Activated CD4-positive, alpha-beta T cell treated with anti-CD3 and anti-CD28 coated beads for 36 hours (primary cell): ENCODE results near the gene SMARCB1. TPM values are rescaled to one million over a fixed set of nuclear protein-coding genes. Genes with fewer than 3 reads are reported as not detected.
A peak's percentile ranks its signal among the peaks of the same experiment; 100 is the strongest.

Experiments
- ATAC-seq: fragments of 200-7000 bp; cut with Tn5 transposase; one replicate; pipeline ENCODE4 v1.10.0; 2021; ENCODE audit warnings: mild to moderate bottlenecking, moderate library complexity
- CTCF ChIA-PET: fragments of 350-600 bp; sonication (Branson Sonifier 250); formaldehyde crosslinking; loops from one replicate; lab custom pipeline; 2021; ENCODE audit warnings: antibody characterized with exemption; lab: Charles Lee
- POLR2A ChIA-PET: fragments of 350-600 bp; sonication (Branson Sonifier 250); formaldehyde crosslinking; loops from one replicate; lab custom pipeline; 2021; ENCODE audit warnings: antibody characterized with exemption, inconsistent platforms; lab: Charles Lee
- DNase-seq: peaks from one replicate; pipeline ENCODE4 v3.0.0-alpha.2; 2020
- H3K27ac Mint-ChIP-seq: one replicate; pipeline ENCODE4 v1.8.0; 2021; ENCODE audit warnings: mixed read lengths
- H3K27me3 Mint-ChIP-seq: one replicate; pipeline ENCODE4 v1.8.0; 2021; ENCODE audit warnings: mixed read lengths
- H3K36me3 Mint-ChIP-seq: one replicate; pipeline ENCODE4 v1.8.0; 2021; ENCODE audit warnings: low read depth, mixed read lengths
- H3K4me1 Mint-ChIP-seq: one replicate; pipeline ENCODE4 v1.8.0; 2021; ENCODE audit warnings: mixed read lengths
- H3K4me3 Mint-ChIP-seq: one replicate; pipeline ENCODE4 v1.8.0; 2021; ENCODE audit warnings: mild to moderate bottlenecking, moderate library complexity, mixed read lengths
- H3K9me3 Mint-ChIP-seq: one replicate; pipeline ENCODE4 v1.8.0; 2021; ENCODE audit warnings: low read depth, mixed read lengths
- intact Hi-C, 2 experiments: fragments of 100-400 bp; cut with DNase I in 1 of 2; cut with micrococcal nuclease in 1 of 2; formaldehyde crosslinking; loops; one replicate each; pipeline versions ENCODE4 v1.14.2 to v1.15.1; 2022 to 2024; cut with DNase I, micrococcal nuclease
- total RNA-seq, 2 experiments: library from RNA; stranded (reverse); gene quantifications; one replicate each; pipeline ENCODE4 v1.2.3, GENCODE V29; 2021

Gene SMARCB1
- total RNA-seq, 2 experiments from 2014 or later = 78.2 to 95.2 TPM

DNA sequence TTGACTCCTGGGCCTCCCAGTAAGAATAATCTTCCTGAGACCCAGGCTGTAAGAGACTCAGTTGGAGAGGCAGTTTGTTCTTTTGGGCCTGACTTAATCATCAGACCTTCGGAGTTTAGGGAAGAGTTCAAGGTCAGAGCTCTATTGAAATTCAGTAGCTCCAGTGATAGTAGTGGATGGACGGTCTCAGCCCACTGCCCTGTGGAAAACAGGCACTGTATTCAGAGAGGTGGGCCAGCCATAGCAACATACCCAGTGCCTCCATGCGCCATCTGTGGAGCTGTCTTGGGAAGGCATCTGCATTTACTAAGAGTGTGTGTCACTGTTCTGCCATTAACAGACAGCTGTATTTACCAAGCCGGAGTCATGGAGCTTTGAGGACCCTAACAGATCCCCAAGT lies 2.9 kb downstream of the SMARCB1 start:
- Mint-ChIP-seq H3K9me3 (no peaks in the 10 kb centered on the region), H3K27ac (no peak overlapping the region), H3K4me3 (no peak overlapping the region), H3K27me3 (no peaks in the 10 kb centered on the region), H3K4me1 (peaks cover 26% of the 10 kb centered on the region), H3K36me3 (peaks cover 17% of the 10 kb centered on the region)
- POLR2A ChIA-PET = no interaction called here
- CTCF ChIA-PET = interaction anchor here (0.5 to 1.6 kb wide), 3 partner anchors 21 to 657 kb away, joined by 3 to 5 read pairs (median 3); no protein-coding TSS in a partner anchor
- no peak for DNase-seq
- intact Hi-C loops = loop anchor here in 1 of 2 experiments (5.0 kb wide), 1 partner anchor 103 kb away; the partner anchor contains the start of gene MIF
- no peak for ATAC-seq

DNA sequence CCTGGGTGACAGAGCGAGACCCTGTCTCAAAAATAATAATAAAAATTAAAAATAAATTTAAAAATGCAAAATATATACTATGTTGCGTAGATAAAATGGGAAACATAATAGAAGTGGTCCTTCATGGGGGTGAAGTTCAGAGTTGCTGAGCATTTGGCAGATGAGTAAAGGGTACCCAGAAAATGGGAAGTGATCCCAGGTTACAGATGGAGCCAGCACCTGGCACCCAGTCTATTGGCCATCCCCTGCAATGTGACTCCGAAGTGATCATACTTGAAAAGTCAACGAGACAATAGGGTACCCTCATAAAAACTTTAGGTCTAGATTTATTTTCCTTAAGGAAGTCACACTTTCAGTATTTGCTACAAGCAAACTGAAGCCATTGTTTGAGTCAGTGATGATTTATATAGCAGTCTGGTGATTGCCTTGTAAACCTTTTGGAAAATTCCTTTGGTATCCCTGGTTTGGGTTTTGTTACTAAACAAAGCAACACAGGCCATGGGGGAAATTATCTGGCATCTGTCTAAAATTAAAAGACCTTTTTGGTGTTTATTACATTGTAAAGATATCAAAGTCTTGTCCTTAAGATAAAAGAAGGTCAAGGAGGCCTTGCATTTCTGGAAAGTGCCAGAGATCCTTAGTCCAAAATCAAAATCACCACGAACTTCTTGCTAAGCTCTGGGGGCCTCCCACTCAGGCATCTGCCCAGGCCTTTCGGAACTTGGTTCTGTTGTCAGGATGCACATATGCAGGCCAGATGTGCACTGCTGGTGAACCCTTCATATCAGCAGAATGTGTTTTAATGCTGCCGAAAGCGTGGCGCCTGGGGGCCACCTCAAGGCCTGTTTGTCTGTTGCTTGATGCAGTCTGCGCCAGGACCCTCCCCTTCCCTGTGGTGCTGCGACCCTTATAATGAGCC lies 4.3 kb downstream of the SMARCB1 start:
- POLR2A ChIA-PET = no interaction called here
- no peak for ATAC-seq

GRCh38 chr22:23791738-23792645 lies 5.2 kb downstream of the SMARCB1 start:
- peaks cover 19% of the 10 kb centered on the region for H3K4me1 Mint-ChIP-seq
- ChIA-PET POLR2A (no interaction called here), CTCF (interaction anchor here (0.6 kb wide), 1 partner anchor 7 kb away, joined by 3 read pairs; no protein-coding TSS in a partner anchor)
- no peaks in the 10 kb centered on the region for H3K27me3 Mint-ChIP-seq
- intact Hi-C loops = no loop called here
- ATAC-seq (no peak), DNase-seq (no peak)
- peaks cover 29% of the 10 kb centered on the region for H3K36me3 Mint-ChIP-seq
- H3K27ac Mint-ChIP-seq = no peak overlapping the region
- no peaks in the 10 kb centered on the region for H3K9me3 Mint-ChIP-seq
- no peak overlapping the region for H3K4me3 Mint-ChIP-seq

More for the DNA sequence above, 4.3 kb downstream of the SMARCB1 start:
- peaks cover 22% of the 10 kb centered on the region for H3K36me3 Mint-ChIP-seq
- no peaks in the 10 kb centered on the region for H3K9me3 Mint-ChIP-seq
- intact Hi-C loops = no loop called here
- CTCF ChIA-PET = no interaction called here
- H3K4me1 Mint-ChIP-seq = peaks cover 24% of the 10 kb centered on the region
- no peak for DNase-seq
- no peaks in the 10 kb centered on the region for H3K27me3 Mint-ChIP-seq
- H3K27ac Mint-ChIP-seq = no peak overlapping the region
- H3K4me3 Mint-ChIP-seq = no peak overlapping the region

GRCh38 chr22:23793326-23793725 lies 6.6 kb downstream of the SMARCB1 start:
- ChIA-PET CTCF (no interaction called here), POLR2A (interaction anchor here (0.6 kb wide), 1 partner anchor 37 kb away, joined by 3 read pairs; no protein-coding TSS in a partner anchor)
- intact Hi-C loops = no loop called here
- Mint-ChIP-seq H3K36me3 (peaks cover 31% of the 10 kb centered on the region), H3K9me3 (no peaks in the 10 kb centered on the region), H3K4me3 (no peak overlapping the region), H3K27me3 (no peaks in the 10 kb centered on the region), H3K4me1 (peaks cover 12% of the 10 kb centered on the region), H3K27ac (no peak overlapping the region)
- DNase-seq (no peak), ATAC-seq (no peak)

GRCh38 chr22:23796461-23796860 lies 9.7 kb downstream of the SMARCB1 start:
- POLR2A ChIA-PET = no interaction called here
- intact Hi-C loops = no loop called here
- no peak for ATAC-seq

DNA sequence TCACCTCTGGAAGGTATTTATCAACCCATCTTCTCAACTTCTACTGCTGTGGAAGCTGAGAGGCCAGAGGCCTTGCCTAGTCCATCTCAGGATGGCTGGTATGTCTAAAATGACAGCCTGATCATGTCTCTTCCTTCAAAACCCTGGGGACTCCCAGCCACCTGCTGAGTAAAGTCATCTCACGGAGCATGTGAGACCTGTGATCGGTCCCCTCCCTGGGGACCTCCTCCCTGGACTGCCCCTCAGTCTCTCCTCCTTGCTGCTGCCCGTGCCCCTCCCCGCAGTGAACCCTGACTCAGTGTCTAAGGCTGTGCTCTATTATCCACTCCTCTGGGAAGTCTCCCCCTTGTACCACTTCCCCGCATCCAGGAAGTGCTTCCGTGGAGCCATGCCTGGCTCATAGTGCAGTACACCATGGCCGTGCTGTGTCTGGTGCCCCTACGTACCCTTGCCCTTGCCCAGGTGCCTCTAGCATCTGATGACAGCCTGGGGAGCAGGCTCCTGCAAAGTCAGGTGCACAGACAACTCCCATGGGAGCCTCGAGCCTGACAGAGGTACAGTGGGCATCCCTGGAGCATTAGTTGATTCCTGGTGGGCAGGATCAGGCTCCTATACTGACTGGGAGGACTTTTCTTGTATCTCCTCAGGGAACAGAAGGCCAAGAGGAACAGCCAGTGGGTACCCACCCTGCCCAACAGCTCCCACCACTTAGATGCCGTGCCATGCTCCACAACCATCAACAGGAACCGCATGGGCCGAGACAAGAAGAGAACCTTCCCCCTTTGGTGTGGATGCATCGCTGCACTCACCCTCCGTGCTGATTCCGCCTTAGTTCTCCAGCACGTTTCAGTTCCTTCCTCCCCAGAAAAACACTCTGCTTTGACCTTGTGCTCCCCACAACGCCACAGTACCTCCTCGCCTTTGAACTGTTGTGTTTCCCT lies 13.8 kb downstream of the SMARCB1 start:
- DNase-seq (no peak), ATAC-seq (no peak)
- CTCF ChIA-PET = no interaction called here
- no peaks in the 10 kb centered on the region for H3K9me3 Mint-ChIP-seq
- H3K27ac Mint-ChIP-seq = peak overlapping the region; percentile 8
- H3K36me3 Mint-ChIP-seq = peaks cover 57% of the 10 kb centered on the region
- POLR2A ChIA-PET = no interaction called here
- intact Hi-C loops = loop anchor here in 1 of 2 experiments (1.0 kb wide), 1 partner anchor 9 kb away; no protein-coding TSS in a partner anchor
- H3K4me1 Mint-ChIP-seq = no peaks in the 10 kb centered on the region
- H3K27me3 Mint-ChIP-seq = no peaks in the 10 kb centered on the region
- no peak overlapping the region for H3K4me3 Mint-ChIP-seq

More at GRCh38 chr22:23796461-23796860, 9.7 kb downstream of the SMARCB1 start:
- Mint-ChIP-seq H3K9me3 (no peaks in the 10 kb centered on the region), H3K36me3 (peaks cover 41% of the 10 kb centered on the region), H3K27ac (no peak overlapping the region), H3K4me3 (no peak overlapping the region), H3K27me3 (no peaks in the 10 kb centered on the region), H3K4me1 (no peaks in the 10 kb centered on the region)
- DNase-seq = no peak
- CTCF ChIA-PET = no interaction called here

GRCh38 chr22:23801238-23801821 lies 14.6 kb downstream of the SMARCB1 start:
- no peaks in the 10 kb centered on the region for H3K27me3 Mint-ChIP-seq
- POLR2A ChIA-PET = no interaction called here
- no peak overlapping the region for H3K4me3 Mint-ChIP-seq
- H3K36me3 Mint-ChIP-seq = peaks cover 55% of the 10 kb centered on the region
- intact Hi-C loops = loop anchor here in 1 of 2 experiments (1.0 kb wide), 1 partner anchor 8 kb away; no protein-coding TSS in a partner anchor
- no peak for DNase-seq
- no peaks in the 10 kb centered on the region for H3K9me3 Mint-ChIP-seq
- ATAC-seq = no peak
- CTCF ChIA-PET = interaction anchor here (1.0 kb wide), 1 partner anchor 11 kb away, joined by 3 read pairs; no protein-coding TSS in a partner anchor
- H3K4me1 Mint-ChIP-seq = no peaks in the 10 kb centered on the region
- no peak overlapping the region for H3K27ac Mint-ChIP-seq

GRCh38 chr22:23801886-23802377 lies 15.2 kb downstream of the SMARCB1 start:
- H3K4me1 Mint-ChIP-seq = no peaks in the 10 kb centered on the region
- intact Hi-C loops = loop anchor here in 1 of 2 experiments (1.0 kb wide), 1 partner anchor 7 kb away; no protein-coding TSS in a partner anchor
- CTCF ChIA-PET = interaction anchor here (1.0 kb wide), 1 partner anchor 10 kb away, joined by 3 read pairs; no protein-coding TSS in a partner anchor
- POLR2A ChIA-PET = no interaction called here
- H3K9me3 Mint-ChIP-seq = no peaks in the 10 kb centered on the region
- H3K36me3 Mint-ChIP-seq = peaks cover 51% of the 10 kb centered on the region
- DNase-seq = no peak
- no peak overlapping the region for H3K4me3 Mint-ChIP-seq
- H3K27ac Mint-ChIP-seq = no peak overlapping the region
- H3K27me3 Mint-ChIP-seq = no peaks in the 10 kb centered on the region
- no peak for ATAC-seq

DNA sequence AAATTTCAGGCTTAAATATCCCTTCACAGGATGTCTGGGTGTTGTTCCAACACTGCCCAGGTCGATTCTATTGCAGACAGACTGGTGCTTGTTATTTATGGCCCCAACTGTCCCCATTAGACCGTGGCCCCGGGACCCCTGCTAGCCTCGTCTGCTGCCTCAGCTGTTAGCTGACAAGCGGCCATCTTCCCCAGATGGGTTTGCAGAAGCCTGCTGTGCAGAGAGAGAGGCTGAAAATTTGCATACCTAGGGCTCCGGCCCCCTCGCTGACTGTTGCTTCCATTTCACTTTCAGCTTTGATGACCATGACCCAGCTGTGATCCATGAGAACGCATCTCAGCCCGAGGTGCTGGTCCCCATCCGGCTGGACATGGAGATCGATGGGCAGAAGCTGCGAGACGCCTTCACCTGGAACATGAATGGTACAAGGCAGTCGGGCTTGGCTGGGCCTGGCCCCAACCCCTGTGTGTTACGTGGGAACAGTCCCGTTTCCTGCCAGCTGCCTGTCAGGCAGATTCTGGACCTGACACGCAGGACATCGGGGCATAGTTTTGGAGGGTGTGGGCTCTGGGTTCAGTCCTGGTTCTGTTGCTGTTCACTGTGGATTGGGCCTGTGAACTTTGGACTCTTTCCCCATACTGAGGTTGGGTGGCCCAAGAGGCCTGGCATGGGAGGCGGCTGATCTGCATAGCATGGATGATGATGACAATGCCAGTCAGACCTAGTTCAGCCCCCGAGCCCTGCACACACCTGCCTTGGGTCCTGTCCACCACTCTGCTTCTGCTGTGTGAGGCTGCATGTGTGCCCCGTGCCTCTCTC lies 16.4 kb downstream of the SMARCB1 start:
- DNase-seq (no peak), ATAC-seq (no peak)
- POLR2A ChIA-PET = no interaction called here
- intact Hi-C loops = no loop called here
- H3K4me1 Mint-ChIP-seq = no peaks in the 10 kb centered on the region
- H3K36me3 Mint-ChIP-seq = peaks cover 51% of the 10 kb centered on the region
- H3K9me3 Mint-ChIP-seq = no peaks in the 10 kb centered on the region
- H3K27me3 Mint-ChIP-seq = no peaks in the 10 kb centered on the region
- no peak overlapping the region for H3K27ac Mint-ChIP-seq
- H3K4me3 Mint-ChIP-seq = no peak overlapping the region
- CTCF ChIA-PET = no interaction called here
